Measurements from ENCODE around the gene TRMT10C.

DNA sequence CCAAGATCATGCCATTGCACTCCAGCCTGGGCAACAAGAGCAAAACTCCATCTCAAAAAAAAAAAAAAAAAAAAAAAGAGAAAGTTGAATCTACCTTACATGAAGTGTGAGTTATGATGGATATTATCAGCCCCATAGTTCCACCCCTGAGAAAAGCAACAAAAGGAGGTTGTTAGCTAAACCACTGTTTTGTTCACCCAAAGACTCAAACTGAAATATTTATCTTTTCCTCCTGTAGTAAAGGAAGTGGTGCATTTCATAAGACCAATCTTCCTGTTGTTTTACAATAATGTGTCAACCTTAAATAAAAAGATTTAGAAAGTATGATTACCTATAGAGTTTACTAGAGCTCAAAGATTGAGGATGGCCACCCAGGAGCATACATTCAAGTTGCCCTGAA lies 18.7 kb upstream of the TRMT10C start:
- TF ChIP-seq SIN3A (IDR thresholded peaks at IDR 0.05; ENCODE audit: borderline replicate concordance, low read depth, low read length): no peak
- TF ChIP-seq, protein P1, sequence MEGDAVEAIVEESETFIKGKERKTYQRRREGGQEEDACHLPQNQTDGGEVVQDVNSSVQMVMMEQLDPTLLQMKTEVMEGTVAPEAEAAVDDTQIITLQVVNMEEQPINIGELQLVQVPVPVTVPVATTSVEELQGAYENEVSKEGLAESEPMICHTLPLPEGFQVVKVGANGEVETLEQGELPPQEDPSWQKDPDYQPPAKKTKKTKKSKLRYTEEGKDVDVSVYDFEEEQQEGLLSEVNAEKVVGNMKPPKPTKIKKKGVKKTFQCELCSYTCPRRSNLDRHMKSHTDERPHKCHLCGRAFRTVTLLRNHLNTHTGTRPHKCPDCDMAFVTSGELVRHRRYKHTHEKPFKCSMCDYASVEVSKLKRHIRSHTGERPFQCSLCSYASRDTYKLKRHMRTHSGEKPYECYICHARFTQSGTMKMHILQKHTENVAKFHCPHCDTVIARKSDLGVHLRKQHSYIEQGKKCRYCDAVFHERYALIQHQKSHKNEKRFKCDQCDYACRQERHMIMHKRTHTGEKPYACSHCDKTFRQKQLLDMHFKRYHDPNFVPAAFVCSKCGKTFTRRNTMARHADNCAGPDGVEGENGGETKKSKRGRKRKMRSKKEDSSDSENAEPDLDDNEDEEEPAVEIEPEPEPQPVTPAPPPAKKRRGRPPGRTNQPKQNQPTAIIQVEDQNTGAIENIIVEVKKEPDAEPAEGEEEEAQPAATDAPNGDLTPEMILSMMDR (IDR thresholded peaks at IDR 0.05): no peak
- TF ChIP-seq TAF1 (IDR thresholded peaks at IDR 0.05; ENCODE audit: borderline replicate concordance, low read depth, low read length): no peak
- no peak for TF ChIP-seq SMC3 (IDR thresholded peaks at IDR 0.05; ENCODE audit: low read depth, low read length)
- TF ChIP-seq, protein P2, sequence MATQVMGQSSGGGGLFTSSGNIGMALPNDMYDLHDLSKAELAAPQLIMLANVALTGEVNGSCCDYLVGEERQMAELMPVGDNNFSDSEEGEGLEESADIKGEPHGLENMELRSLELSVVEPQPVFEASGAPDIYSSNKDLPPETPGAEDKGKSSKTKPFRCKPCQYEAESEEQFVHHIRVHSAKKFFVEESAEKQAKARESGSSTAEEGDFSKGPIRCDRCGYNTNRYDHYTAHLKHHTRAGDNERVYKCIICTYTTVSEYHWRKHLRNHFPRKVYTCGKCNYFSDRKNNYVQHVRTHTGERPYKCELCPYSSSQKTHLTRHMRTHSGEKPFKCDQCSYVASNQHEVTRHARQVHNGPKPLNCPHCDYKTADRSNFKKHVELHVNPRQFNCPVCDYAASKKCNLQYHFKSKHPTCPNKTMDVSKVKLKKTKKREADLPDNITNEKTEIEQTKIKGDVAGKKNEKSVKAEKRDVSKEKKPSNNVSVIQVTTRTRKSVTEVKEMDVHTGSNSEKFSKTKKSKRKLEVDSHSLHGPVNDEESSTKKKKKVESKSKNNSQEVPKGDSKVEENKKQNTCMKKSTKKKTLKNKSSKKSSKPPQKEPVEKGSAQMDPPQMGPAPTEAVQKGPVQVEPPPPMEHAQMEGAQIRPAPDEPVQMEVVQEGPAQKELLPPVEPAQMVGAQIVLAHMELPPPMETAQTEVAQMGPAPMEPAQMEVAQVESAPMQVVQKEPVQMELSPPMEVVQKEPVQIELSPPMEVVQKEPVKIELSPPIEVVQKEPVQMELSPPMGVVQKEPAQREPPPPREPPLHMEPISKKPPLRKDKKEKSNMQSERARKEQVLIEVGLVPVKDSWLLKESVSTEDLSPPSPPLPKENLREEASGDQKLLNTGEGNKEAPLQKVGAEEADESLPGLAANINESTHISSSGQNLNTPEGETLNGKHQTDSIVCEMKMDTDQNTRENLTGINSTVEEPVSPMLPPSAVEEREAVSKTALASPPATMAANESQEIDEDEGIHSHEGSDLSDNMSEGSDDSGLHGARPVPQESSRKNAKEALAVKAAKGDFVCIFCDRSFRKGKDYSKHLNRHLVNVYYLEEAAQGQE (IDR thresholded peaks at IDR 0.05; ENCODE audit: low read depth, low read length): no peak
- no peak for TF ChIP-seq NRF1 (IDR thresholded peaks at IDR 0.05; ENCODE audit: low read depth, low read length)
- no peak for TF ChIP-seq POLR2AphosphoS5 (IDR thresholded peaks at IDR 0.05; ENCODE audit: low read depth, low read length)
- no peak for TF ChIP-seq EZH2phosphoT487 (IDR thresholded peaks at IDR 0.05; ENCODE audit: borderline replicate concordance, low read depth)
